HEK293T (cell line): ENCODE data around the gene DNAJB13.
A peak's percentile ranks its signal among the peaks of the same experiment; 100 is the strongest.

ENCODE experiments used
- CTCF ChIA-PET: fragments of 350-600 bp; formaldehyde crosslinking; extraction: SDS; loops from one replicate; lab custom pipeline; 2021; ENCODE audit warnings: antibody characterized with exemption, inconsistent platforms; lab: Yijun Ruan, JAX
- POLR2A ChIA-PET: fragments of 350-600 bp; formaldehyde crosslinking; extraction: SDS; loops from one replicate; lab custom pipeline; 2020; ENCODE audit warnings: antibody characterized with exemption, inconsistent platforms; lab: Yijun Ruan, JAX
- DNase-seq: peaks from one replicate; pipeline ENCODE4 v3.0.0; 2012; ENCODE audit warnings: mixed read lengths; ENCODE audit errors: extremely low spot score
- ARNT ChIP-seq: fragments of 450-650 bp; IDR thresholded peaks from 2 replicates; pipeline ENCODE4 v1.6.1; 2017; ENCODE audit warnings: mild to moderate bottlenecking
- BHLHE40 ChIP-seq: fragments of 450-650 bp; IDR thresholded peaks from 2 replicates; pipeline ENCODE4 v1.6.1; 2016; ENCODE audit warnings: mild to moderate bottlenecking, moderate library complexity, borderline replicate concordance
- CTBP1 ChIP-seq: fragments of 450-650 bp; IDR thresholded peaks from 2 replicates; pipeline ENCODE4 v1.6.1; 2016; ENCODE audit warnings: borderline replicate concordance
- ELF4 ChIP-seq: fragments of 450-650 bp; IDR thresholded peaks from 2 replicates; pipeline ENCODE4 v1.6.1; 2017; ENCODE audit warnings: antibody characterized with exemption
- FOXA1 ChIP-seq: fragments of 450-650 bp; IDR thresholded peaks from 2 replicates; pipeline ENCODE4 v1.6.1; 2016; ENCODE audit warnings: mild to moderate bottlenecking
- FOXK2 ChIP-seq: fragments of 450-650 bp; IDR thresholded peaks from 2 replicates; pipeline ENCODE4 v1.6.1; 2016; ENCODE audit warnings: mild to moderate bottlenecking
- FOXM1 ChIP-seq: fragments of 450-650 bp; IDR thresholded peaks from 2 replicates; pipeline ENCODE4 v1.6.1; 2017; ENCODE audit warnings: mild to moderate bottlenecking, borderline replicate concordance
- HDGF ChIP-seq: fragments of 450-650 bp; IDR thresholded peaks from 2 replicates; pipeline ENCODE4 v1.6.1; 2017; ENCODE audit warnings: antibody characterized with exemption, borderline replicate concordance
- L3MBTL2 ChIP-seq: fragments of 450-650 bp; conservative IDR thresholded peaks from 2 replicates; pipeline ENCODE4 v1.6.1; 2016; ENCODE audit warnings: mild to moderate bottlenecking
- LEF1 ChIP-seq: fragments of 450-650 bp; IDR thresholded peaks from 2 replicates; pipeline ENCODE4 v1.6.1; 2017; ENCODE audit warnings: mild to moderate bottlenecking, borderline replicate concordance
- NFRKB ChIP-seq: fragments of 450-650 bp; IDR thresholded peaks from 2 replicates; pipeline ENCODE4 v1.6.1; 2016; ENCODE audit warnings: mild to moderate bottlenecking, moderate library complexity
- PKNOX1 ChIP-seq: fragments of 450-650 bp; IDR thresholded peaks from 2 replicates; pipeline ENCODE4 v1.6.1; 2016
- SP1 ChIP-seq: fragments of 450-650 bp; IDR thresholded peaks from 2 replicates; pipeline ENCODE4 v1.6.1; 2017
- SUZ12 ChIP-seq: fragments of 450-650 bp; IDR thresholded peaks from 2 replicates; pipeline ENCODE4 v1.6.1; 2016; ENCODE audit warnings: mild to moderate bottlenecking
- TARDBP ChIP-seq: fragments of 450-650 bp; IDR thresholded peaks from 2 replicates; pipeline ENCODE4 v1.6.1; 2016
- ZNF384 ChIP-seq: fragments of 450-650 bp; IDR thresholded peaks from 2 replicates; pipeline ENCODE4 v1.6.1; 2016

DNAJB13 gene

GRCh38 chr11:73995247-73995646 is 44.4 kb downstream of the DNAJB13 start:
- ChIA-PET POLR2A (interaction anchor here (3.1 kb wide), 1 partner anchor 12 kb away, joined by 16 read pairs; the partner anchor contains the start of gene UCP2), CTCF (no interaction called here)
- DNase-seq: no peak
- TF ChIP-seq FOXK2 (no peak), BHLHE40 (no peak), LEF1 (no peak), NFRKB (no peak), FOXM1 (no peak), HDGF (no peak)

- ChIA-PET CTCF (no interaction called here), POLR2A (interaction anchor here (3.1 kb wide), 1 partner anchor 13 kb away, joined by 16 read pairs; the partner anchor contains the start of gene UCP2)
- no peak for DNase-seq
- no peak for TF ChIP-seq FOXK2
- no peak for TF ChIP-seq BHLHE40
These were observed 44.9 kb downstream of the DNAJB13 start for GRCh38 chr11:73995731-73996130.

GRCh38 chr11:73996161-73996747 is 45.4 kb downstream of the DNAJB13 start:
- DNase-seq: no peak
- POLR2A ChIA-PET: interaction anchor here (3.1 kb wide), 1 partner anchor 13 kb away, joined by 16 read pairs; the partner anchor contains the start of gene UCP2
- TF ChIP-seq ELF4: no peak
- TF ChIP-seq NFRKB: no peak
- 0 out of 2 replicates have a peak, but pooled peaks have one; percentile 18 for TF ChIP-seq ZNF384
- no peak for TF ChIP-seq LEF1
- CTCF ChIA-PET: no interaction called here

- ChIA-PET CTCF (no interaction called here), POLR2A (interaction anchor here (1.0 kb wide), 2 partner anchors 10 to 15 kb away, joined by 3 read pairs; partner anchors contain the start of gene UCP2)
- no peak for TF ChIP-seq NFRKB
- TF ChIP-seq PKNOX1: no peak
- no peak for TF ChIP-seq ZNF384
- TF ChIP-seq L3MBTL2: no peak
- no peak for TF ChIP-seq FOXK2
- TF ChIP-seq CTBP1: no peak
- no peak for TF ChIP-seq FOXM1
- no peak for TF ChIP-seq HDGF
- no peak for TF ChIP-seq BHLHE40
- TF ChIP-seq LEF1: no peak
- no peak for TF ChIP-seq ARNT
- TF ChIP-seq SUZ12: no peak
- TF ChIP-seq SP1: no peak
- TF ChIP-seq FOXA1: no peak
- no peak for DNase-seq
These were observed 46.4 kb downstream of the DNAJB13 start for GRCh38 chr11:73997120-73997770.

GRCh38 chr11:73998846-73999575 is 48.2 kb downstream of the DNAJB13 start:
- ChIA-PET POLR2A (interaction anchor here (1.3 kb wide), 1 partner anchor 15 kb away, joined by 4 read pairs; no protein-coding TSS in a partner anchor), CTCF (no interaction called here)
- no peak for DNase-seq
- TF ChIP-seq HDGF (no peak), FOXA1 (no peak), PKNOX1 (no peak), NFRKB (no peak), FOXM1 (no peak), CTBP1 (no peak), SUZ12 (no peak), SP1 (no peak), LEF1 (no peak), ARNT (no peak), ELF4 (no peak), ZNF384 (no peak), BHLHE40 (no peak), TARDBP (no peak)

- ChIA-PET POLR2A (interaction anchor here (0.6 kb wide), 1 partner anchor 18 kb away, joined by 3 read pairs; no protein-coding TSS in a partner anchor), CTCF (no interaction called here)
- TF ChIP-seq TARDBP: no peak
- no peak for TF ChIP-seq FOXM1
- no peak for TF ChIP-seq PKNOX1
- TF ChIP-seq FOXA1: no peak
- no peak for TF ChIP-seq SUZ12
- TF ChIP-seq SP1: no peak
- TF ChIP-seq BHLHE40: no peak
- TF ChIP-seq LEF1: no peak
- no peak for TF ChIP-seq ARNT
- TF ChIP-seq NFRKB: no peak
- no peak for TF ChIP-seq HDGF
- TF ChIP-seq CTBP1: no peak
- no peak for DNase-seq
These were observed 48.9 kb downstream of the DNAJB13 start for GRCh38 chr11:73999581-74000306.
